GM18502 (cell line): ENCODE data around the gene PBX4.

ENCODE experiments used
- ATAC-seq: cut with Tn5 transposase; IDR thresholded peaks from one replicate; pipeline ENCODE4 v1.9.1; 2021; ENCODE audit warnings: mild to moderate bottlenecking; ENCODE audit not compliant: unreplicated experiment, poor library complexity

Gene PBX4

GRCh38 chr19:19543101-19543500, 75.4 kb downstream of the PBX4 start:
- ATAC-seq: no peak

GRCh38 chr19:19542507-19542906, 76.0 kb downstream of the PBX4 start:
- ATAC-seq: no peak

- no peak for ATAC-seq
Measured at GRCh38 chr19:19541616-19542015, 76.9 kb downstream of the PBX4 start.

GRCh38 chr19:19540715-19541515, 77.6 kb downstream of the PBX4 start:
- ATAC-seq: peak; percentile 58

DNA sequence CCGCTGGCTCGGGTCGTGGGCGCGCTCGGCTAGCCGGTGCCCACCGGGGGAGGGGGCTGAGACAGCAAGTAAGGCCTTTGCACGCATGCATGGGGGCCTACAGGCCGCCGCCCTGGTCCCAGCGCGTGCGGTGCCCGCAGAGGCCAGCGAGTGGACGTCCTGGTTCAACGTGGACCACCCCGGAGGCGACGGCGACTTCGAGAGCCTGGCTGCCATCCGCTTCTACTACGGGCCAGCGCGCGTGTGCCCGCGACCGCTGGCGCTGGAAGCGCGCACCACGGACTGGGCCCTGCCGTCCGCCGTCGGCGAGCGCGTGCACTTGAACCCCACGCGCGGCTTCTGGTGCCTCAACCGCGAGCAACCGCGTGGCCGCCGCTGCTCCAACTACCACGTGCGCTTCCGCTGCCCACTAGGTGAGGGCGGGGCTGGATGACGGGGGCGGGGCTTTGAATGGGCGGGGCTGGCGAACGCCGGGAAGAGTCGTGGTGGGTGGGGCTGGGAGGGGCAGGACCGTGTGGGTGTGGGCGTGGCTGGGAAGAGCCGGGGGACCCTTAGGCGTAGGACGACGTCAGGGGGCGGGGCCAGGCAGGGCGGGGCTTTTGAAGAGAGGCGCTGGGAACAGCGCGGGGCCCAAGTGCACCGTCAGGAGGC, 78.3 kb downstream of the PBX4 start:
- no peak for ATAC-seq

GRCh38 chr19:19539698-19540063, 78.8 kb downstream of the PBX4 start:
- ATAC-seq: no peak

DNA sequence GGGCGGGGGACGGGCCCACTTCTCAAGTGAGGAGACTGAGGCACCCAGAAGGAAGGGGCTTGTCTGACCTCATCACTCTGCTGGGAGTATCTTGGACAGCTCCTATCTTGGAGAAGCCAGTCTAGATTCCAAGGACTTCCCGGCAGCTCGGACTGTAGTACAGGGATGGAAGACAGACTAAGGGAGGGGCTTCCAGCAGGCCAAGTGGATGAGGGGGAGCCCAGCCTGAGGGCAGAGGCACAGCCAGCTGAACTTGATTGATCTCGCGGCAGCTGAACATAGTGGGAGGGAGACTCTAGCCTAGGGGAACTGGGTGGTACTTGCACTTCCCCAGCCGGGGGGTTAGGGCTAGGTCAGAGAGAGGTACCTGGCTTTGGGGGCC, 79.7 kb downstream of the PBX4 start:
- ATAC-seq: no peak

DNA sequence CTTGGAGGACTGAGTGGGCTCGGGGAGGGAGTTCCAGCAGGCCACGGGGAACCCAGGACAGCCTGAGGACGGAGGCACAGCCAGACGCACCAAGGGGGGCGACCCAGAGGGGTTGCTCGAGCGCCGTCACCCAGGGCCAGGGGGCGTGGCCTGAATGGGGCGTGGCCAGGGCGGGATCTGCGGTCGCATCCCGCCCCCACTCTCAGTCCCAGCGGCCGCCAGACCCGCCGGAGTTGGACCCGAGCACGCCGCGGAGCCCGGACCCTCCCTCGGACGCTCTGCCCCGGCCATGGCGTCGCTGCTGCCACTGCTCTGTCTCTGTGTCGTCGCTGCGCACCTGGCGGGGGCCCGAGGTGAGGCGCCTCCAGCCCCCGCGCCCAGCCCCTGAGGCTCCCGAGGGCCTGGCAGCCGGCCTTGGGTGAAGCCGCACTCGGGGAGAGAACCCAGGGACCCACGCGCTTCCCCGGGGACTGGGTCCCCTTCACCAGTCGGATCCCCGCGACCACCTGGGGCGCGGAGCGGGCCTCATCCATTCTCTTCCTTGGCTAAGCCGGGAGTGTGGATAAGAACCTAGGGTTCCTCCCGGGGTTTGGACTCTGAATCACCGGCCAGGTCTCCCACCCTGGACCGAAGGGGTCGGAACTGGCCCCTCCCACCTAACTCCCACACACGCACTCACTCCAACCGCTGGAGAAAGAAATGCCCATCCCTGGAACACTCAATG, 80.3 kb downstream of the PBX4 start, which contains the start of gene CILP2:
TSS of gene CILP2 (plus strand) at position 205 of the 724 bp plus-strand sequence. CDS start at position 290, 85 bp downstream.
- no peak for ATAC-seq

DNA sequence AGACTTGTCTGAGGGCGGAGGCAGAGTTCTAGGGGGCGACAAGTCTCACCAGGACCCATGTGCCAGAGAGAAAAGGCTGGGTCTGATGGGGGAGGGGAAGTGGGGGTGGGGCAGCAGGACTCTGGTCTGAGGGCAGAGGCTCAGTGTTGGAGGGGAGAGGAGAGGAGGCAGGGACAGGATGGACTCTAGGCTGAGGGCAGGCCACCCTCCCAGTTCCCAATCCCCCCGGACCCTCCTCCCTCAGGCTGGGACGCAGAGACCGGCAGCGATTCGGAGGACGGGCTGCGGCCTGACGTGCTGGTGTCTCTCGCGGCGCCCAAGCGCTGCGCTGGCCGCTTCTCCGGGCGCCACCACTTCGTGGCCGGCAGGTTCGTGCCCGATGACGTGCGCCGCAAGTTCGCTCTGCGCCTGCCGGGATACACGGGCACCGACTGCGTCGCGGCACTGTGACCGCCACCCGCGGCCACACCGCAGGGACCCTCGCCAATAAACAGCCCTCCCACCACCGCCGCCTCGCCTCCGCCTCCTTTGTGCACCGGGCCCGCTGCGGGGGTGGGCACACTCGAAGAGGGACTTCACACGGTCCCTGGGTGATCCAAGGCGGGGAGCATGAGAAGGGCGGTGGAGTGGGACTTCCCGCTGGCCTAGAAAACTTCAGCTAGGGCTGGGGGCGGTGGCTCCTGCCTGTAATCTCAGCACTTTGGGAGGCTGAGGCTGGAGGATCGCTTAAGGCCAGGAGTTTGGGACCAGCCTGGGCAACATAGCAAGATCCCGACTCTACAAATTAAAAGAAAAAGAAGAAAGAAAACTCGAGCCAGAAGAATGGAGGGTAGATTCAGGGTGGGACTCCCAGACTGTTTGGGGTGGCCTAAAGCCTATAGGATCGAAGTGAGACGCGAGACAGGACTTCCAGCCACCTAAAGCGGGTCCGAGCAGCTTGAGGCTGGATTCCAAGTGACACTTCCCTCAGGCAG, 81.1 kb downstream of the PBX4 start:
- no peak for ATAC-seq

DNA sequence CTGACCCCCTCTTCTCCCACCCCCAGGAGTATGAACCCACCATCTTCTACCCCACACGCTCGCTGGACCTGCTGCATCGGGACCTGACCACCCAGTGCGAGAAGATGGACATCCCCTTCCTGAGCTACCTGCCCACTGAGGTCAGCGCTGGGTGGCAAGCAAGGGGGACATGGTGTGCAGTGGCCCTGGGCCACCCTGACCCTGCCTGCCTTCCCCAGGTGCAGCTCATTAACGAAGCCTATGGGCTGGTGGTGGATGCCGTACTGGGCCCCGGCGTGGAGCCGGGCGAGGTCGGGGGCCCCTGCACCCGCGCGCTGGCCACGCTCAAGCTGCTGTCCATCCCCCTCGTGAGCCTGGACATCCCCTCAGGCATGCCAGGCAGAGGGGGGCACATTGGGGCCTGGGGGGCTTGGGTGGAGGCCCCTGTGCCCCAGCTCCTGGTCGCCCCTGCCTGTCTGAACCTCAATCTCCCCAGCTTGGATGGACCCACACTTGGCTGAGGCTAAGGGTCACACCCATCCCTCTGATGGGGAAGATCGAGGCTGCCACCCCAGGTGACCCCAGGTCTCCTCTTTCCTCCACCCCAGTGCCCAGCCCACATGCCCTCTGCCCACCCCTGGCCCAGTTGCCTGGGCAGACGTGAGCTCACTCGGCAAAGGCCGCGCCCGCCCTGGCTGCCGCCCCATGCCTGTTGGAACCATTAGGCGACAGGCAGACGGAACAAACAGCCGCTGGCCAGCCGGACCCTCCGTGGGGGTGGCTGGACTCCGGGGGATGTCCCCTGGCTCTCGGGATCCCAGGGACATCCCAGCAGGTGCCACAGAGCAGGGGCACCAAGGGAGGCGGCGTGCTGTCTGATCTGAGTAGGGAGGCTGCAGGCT, 82.9 kb downstream of the PBX4 start:
- no peak for ATAC-seq

DNA sequence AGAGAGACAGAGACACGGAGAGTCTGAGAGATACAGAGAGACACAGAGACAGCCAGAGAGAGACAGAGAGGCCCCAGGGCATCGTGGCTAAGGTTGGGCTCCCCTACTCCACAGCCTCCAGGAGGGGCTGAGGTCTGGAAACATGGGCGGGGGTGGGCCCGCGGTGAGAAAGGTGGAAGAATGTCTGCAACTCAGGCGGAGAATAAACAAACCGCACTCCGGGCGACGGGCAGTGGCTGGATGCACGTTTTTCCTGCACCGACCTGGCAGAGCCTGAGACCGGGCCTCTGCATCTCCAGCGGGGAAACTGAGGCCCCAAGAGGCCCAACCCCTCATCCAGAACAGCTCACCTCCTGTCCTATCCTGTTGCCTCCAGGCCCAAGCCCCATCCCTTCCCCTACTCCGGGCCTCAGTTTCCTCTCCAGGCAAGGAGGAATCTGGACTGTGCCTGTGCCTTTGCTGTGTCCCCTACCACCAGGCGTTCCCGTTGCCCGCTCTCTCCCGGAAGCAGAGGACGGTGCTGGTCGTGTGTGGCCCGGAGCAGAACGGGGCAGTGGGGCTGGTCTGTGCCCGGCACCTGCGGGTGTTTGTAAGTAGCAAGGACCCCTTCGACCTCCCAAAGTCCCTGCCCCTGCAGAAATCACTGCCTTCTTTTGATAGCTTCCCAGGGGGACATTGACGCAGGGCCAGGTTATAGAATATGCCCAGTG, 83.8 kb downstream of the PBX4 start:
- no peak for ATAC-seq

GRCh38 chr19:19533841-19534240, 84.6 kb downstream of the PBX4 start:
- no peak for ATAC-seq

- no peak for ATAC-seq
Measured at GRCh38 chr19:19532806-19533701, 85.4 kb downstream of the PBX4 start.

GRCh38 chr19:19531951-19532805, 86.3 kb downstream of the PBX4 start:
- ATAC-seq: no peak

GRCh38 chr19:19530889-19531288, 87.6 kb downstream of the PBX4 start:
- no peak for ATAC-seq

- no peak for ATAC-seq
Measured at GRCh38 chr19:19530423-19530804, 88.1 kb downstream of the PBX4 start.
